GM10266 (cell line): ENCODE results near the gene PTMS.

Experiments
- DNase-seq: peaks from one replicate; pipeline ENCODE4 v3.0.0; 2012; ENCODE audit errors: extremely low spot score
- CTCF ChIP-seq: IDR thresholded peaks from 2 replicates; pipeline ENCODE4 v1.5.1; 2012; ENCODE audit warnings: mild to moderate bottlenecking, low read depth; ENCODE audit not compliant: control insufficient read depth, insufficient read depth; ENCODE audit errors: missing control alignments

Gene PTMS

GRCh38 chr12:6784296-6784695 lies 18.1 kb downstream of the PTMS start:
- DNase-seq: no peak
- no peak for TF ChIP-seq CTCF

- TF ChIP-seq CTCF: no peak
- DNase-seq: no peak
These were observed 18.6 kb downstream of the PTMS start for GRCh38 chr12:6784761-6785160.

GRCh38 chr12:6786416-6787094 lies 20.4 kb downstream of the PTMS start:
- DNase-seq: no peak
- no peak for TF ChIP-seq CTCF

GRCh38 chr12:6787309-6787708 lies 21.1 kb downstream of the PTMS start:
- TF ChIP-seq CTCF: no peak
- DNase-seq: no peak

- TF ChIP-seq CTCF: no peak
- no peak for DNase-seq
These were observed 23.1 kb downstream of the PTMS start, which contains the start of gene CD4 for GRCh38 chr12:6788972-6789924. Gene CD4, plus strand, starts transcription at chr12:6789528. Its CDS starts 10,611 bp downstream, at chr12:6800139.

GRCh38 chr12:6790496-6791150 lies 24.5 kb downstream of the PTMS start:
- no peak for TF ChIP-seq CTCF
- DNase-seq: no peak
